ENCODE results near the gene NANOS3. TPM values are rescaled to one million over a fixed set of nuclear protein-coding genes. Genes with fewer than 3 reads are reported as not detected.

Gene NANOS3
- total RNA-seq, 1 experiment from 2014 or later, result 1.1 TPM

- H3K4me1 Mint-ChIP-seq, result peaks cover 12% of the 10 kb centered on the region
- ATAC-seq, result no peak
- H3K4me3 Mint-ChIP-seq, result no peak overlapping the region
- CTCF ChIA-PET, result no interaction called here
- POLR2A ChIA-PET, result no interaction called here
- no peaks in the 10 kb centered on the region for H3K9me3 Mint-ChIP-seq
- no peak overlapping the region for H3K27ac Mint-ChIP-seq
- peaks cover 90% of the 10 kb centered on the region for H3K27me3 Mint-ChIP-seq (ENCODE audit: low read depth)
- DNase-seq (ENCODE audit: low spot score), result no peak
- no peaks in the 10 kb centered on the region for H3K36me3 Mint-ChIP-seq
- TF ChIP-seq ZNF532 (CRISPR knock-in tag; IDR thresholded peaks at IDR 0.05; ENCODE audit: borderline replicate concordance), result no peak
- no peak for TF ChIP-seq FOXK1 (CRISPR knock-in tag; IDR thresholded peaks at IDR 0.05)
- no peak for TF ChIP-seq ZNF416 (CRISPR knock-in tag; IDR thresholded peaks at IDR 0.05)
- no peak for TF ChIP-seq ZNF232 (CRISPR knock-in tag; IDR thresholded peaks at IDR 0.05)
- no peak for TF ChIP-seq CBFB (CRISPR knock-in tag; IDR thresholded peaks at IDR 0.05; ENCODE audit: low read depth)
- no peak for TF ChIP-seq MXD4 (CRISPR knock-in tag; IDR thresholded peaks at IDR 0.05; ENCODE audit: borderline replicate concordance)
- no peak for TF ChIP-seq TP53 (CRISPR knock-in tag; IDR thresholded peaks at IDR 0.05)
- TF ChIP-seq NFE2L1 (CRISPR knock-in tag; IDR thresholded peaks at IDR 0.05), result no peak
- TF ChIP-seq ATF1 (CRISPR knock-in tag; IDR thresholded peaks at IDR 0.05), result no peak
- TF ChIP-seq E2F4 (CRISPR knock-in tag; IDR thresholded peaks at IDR 0.05; ENCODE audit: borderline replicate concordance, low read depth), result no peak
- TF ChIP-seq NFATC4 (CRISPR knock-in tag; IDR thresholded peaks at IDR 0.05), result no peak
- TF ChIP-seq USF1 (CRISPR knock-in tag; IDR thresholded peaks at IDR 0.05), result no peak
- TF ChIP-seq IRF2 (CRISPR knock-in tag; IDR thresholded peaks at IDR 0.05; ENCODE audit: borderline replicate concordance, low read depth), result no peak
- no peak for TF ChIP-seq ESRRA (CRISPR knock-in tag; IDR thresholded peaks at IDR 0.05; ENCODE audit: borderline replicate concordance)
- no peak for TF ChIP-seq NFYB (CRISPR knock-in tag; conservative IDR thresholded peaks at IDR 0.05; ENCODE audit: low read depth)
- TF ChIP-seq IRF1 (CRISPR knock-in tag; IDR thresholded peaks at IDR 0.05), result no peak
Measured at GRCh38 chr19:13869281-13869680, 7.7 kb upstream of the NANOS3 start.

GRCh38 chr19:13870873-13871272 is 6.1 kb upstream of the NANOS3 start:
- peaks cover 100% of the 10 kb centered on the region for H3K27me3 Mint-ChIP-seq (ENCODE audit: low read depth)
- ChIA-PET POLR2A (no interaction called here), CTCF (interaction anchor here (1.1 to 2.4 kb wide), 3 partner anchors 9 to 188 kb away, joined by 3 to 16 read pairs (median 6); a partner anchor contains a TSS)
- H3K9me3 Mint-ChIP-seq, result no peaks in the 10 kb centered on the region
- H3K4me1 Mint-ChIP-seq, result peaks cover 12% of the 10 kb centered on the region
- DNase-seq (ENCODE audit: low spot score) (no peak), ATAC-seq (no peak)
- H3K4me3 Mint-ChIP-seq, result no peak overlapping the region
- H3K27ac Mint-ChIP-seq, result no peak overlapping the region
- no peaks in the 10 kb centered on the region for H3K36me3 Mint-ChIP-seq
- no peak for TF ChIP-seq ZNF121 (CRISPR knock-in tag; IDR thresholded peaks at IDR 0.05)

- peak overlapping the region; percentile 56 for H3K4me3 Mint-ChIP-seq
- ChIA-PET CTCF (interaction anchor here (0.6 to 2.6 kb wide), 25 partner anchors 9 to 907 kb away, joined by 3 to 27 read pairs (median 5); partner anchors contain the start of genes ASF1B, DCAF15 and MISP3), POLR2A (interaction anchor here (0.7 kb wide), 3 partner anchors 26 to 626 kb away, joined by 4 to 11 read pairs (median 8); no protein-coding TSS in a partner anchor)
- H3K27me3 Mint-ChIP-seq (ENCODE audit: low read depth), result peaks cover 100% of the 10 kb centered on the region
- no peak for ATAC-seq
- no peaks in the 10 kb centered on the region for H3K36me3 Mint-ChIP-seq
- no peak for TF ChIP-seq USF1 (CRISPR knock-in tag; IDR thresholded peaks at IDR 0.05)
- peaks cover 7% of the 10 kb centered on the region for H3K4me1 Mint-ChIP-seq
- no peak for DNase-seq (ENCODE audit: low spot score)
- no peak overlapping the region for H3K27ac Mint-ChIP-seq
- no peaks in the 10 kb centered on the region for H3K9me3 Mint-ChIP-seq
Measured at GRCh38 chr19:13872339-13872694, 4.6 kb upstream of the NANOS3 start.

All from WTC11 (cell line).